OCI-LY7 (cell line): ENCODE results near the gene SLC12A4. TPM values are rescaled to one million over a fixed set of nuclear protein-coding genes. Genes with fewer than 3 reads are reported as not detected.

ENCODE experiments used
- BruUV-seq: library from RNA; stranded (reverse); fragments of 400-500 nt; replicated peaks from 2 replicates; lab custom pipeline; 2021; lab: Mats Ljungman, UMichigan
- CTCF ChIA-PET: fragments of 300-600 bp; sonication (Branson Sonifier 250); formaldehyde crosslinking; loops from one replicate; lab custom pipeline; 2022; ENCODE audit warnings: antibody characterized with exemption; ENCODE audit not compliant: unreplicated experiment; lab: Charles Lee
- POLR2A ChIA-PET: fragments of 300-600 bp; sonication (Branson Sonifier 250); formaldehyde crosslinking; loops from one replicate; lab custom pipeline; 2022; ENCODE audit warnings: antibody characterized with exemption; lab: Charles Lee
- DNase-seq: peaks from one replicate; pipeline ENCODE4 v3.0.0-alpha.2; 2015; ENCODE audit warnings: low spot score
- H2AFZ ChIP-seq: fragments of 200-600 bp; sonication (generic), shearing (Covaris generic); 2 replicates; pipeline ENCODE4 v1.6.1; 2014; ENCODE audit warnings: mild to moderate bottlenecking, antibody characterized with exemption, low read length, moderate library complexity
- H3K27ac ChIP-seq: fragments of 200-600 bp; sonication (generic); 2 replicates; pipeline ENCODE4 v1.5.1; 2014; ENCODE audit warnings: mixed run types, low read depth, mild to moderate bottlenecking, moderate library complexity, low read length, inconsistent platforms; ENCODE audit not compliant: poor library complexity, severe bottlenecking
- H3K36me3 ChIP-seq: fragments of 200-600 bp; sonication (generic); 2 replicates; pipeline ENCODE4 v1.6.1; 2014; ENCODE audit warnings: mild to moderate bottlenecking, antibody characterized with exemption, low read length, moderate library complexity, mixed read lengths; ENCODE audit not compliant: insufficient read depth
- H3K4me1 ChIP-seq: fragments of 200-600 bp; sonication (generic); 2 replicates; pipeline ENCODE4 v1.5.1; 2014; ENCODE audit warnings: mild to moderate bottlenecking, low read length; ENCODE audit not compliant: insufficient read depth, poor library complexity, severe bottlenecking
- H3K4me2 ChIP-seq: fragments of 200-600 bp; sonication (generic); 2 replicates; pipeline ENCODE4 v1.6.1; 2014; ENCODE audit warnings: mild to moderate bottlenecking, low read length
- H3K4me3 ChIP-seq: fragments of 200-600 bp; sonication (generic); 2 replicates; pipeline ENCODE4 v1.5.1; 2014; ENCODE audit warnings: mild to moderate bottlenecking, low read depth, low read length; ENCODE audit not compliant: poor library complexity, severe bottlenecking
- H3K79me2 ChIP-seq: fragments of 200-600 bp; sonication (generic); 2 replicates; pipeline ENCODE4 v1.6.1; 2016; ENCODE audit warnings: low read depth, mild to moderate bottlenecking, low read length, moderate library complexity, mixed read lengths; ENCODE audit not compliant: insufficient read depth
- H3K9me2 ChIP-seq: fragments of 200-600 bp; sonication (generic); 2 replicates; pipeline ENCODE4 v1.6.1; 2016; ENCODE audit warnings: mild to moderate bottlenecking, low read length, mixed read lengths; ENCODE audit not compliant: insufficient read depth
- H3K9me3 ChIP-seq: fragments of 200-600 bp; sonication (generic); 2 replicates; pipeline ENCODE4 v1.6.1; 2014; ENCODE audit warnings: mild to moderate bottlenecking, mixed run types, low read length, mixed read lengths
- H4K20me1 ChIP-seq: fragments of 200-600 bp; sonication (generic); 2 replicates; pipeline ENCODE4 v1.6.1; 2014; ENCODE audit warnings: mild to moderate bottlenecking, antibody characterized with exemption, low read length, moderate library complexity, mixed read lengths; ENCODE audit not compliant: insufficient read depth
- EZH2phosphoT487 ChIP-seq: fragments of 200-600 bp; sonication (generic); IDR thresholded peaks from 2 replicates; pipeline ENCODE4 v1.6.1; 2018; ENCODE audit warnings: low read depth, borderline replicate concordance, mild to moderate bottlenecking, mixed run types, antibody characterized with exemption, low read length, moderate library complexity, mixed read lengths
- intact Hi-C: fragments of 100-400 bp; cut with micrococcal nuclease; formaldehyde crosslinking; loops from one replicate; pipeline ENCODE4 v1.10.0; 2022; ENCODE audit not compliant: unreplicated experiment
- total RNA-seq, 2 experiments: library from RNA; depleted of rRNA in 1 of 2; stranded (reverse); fragments of >200 nt in 1 of 2; shearing (Covaris generic) in 1 of 2; gene quantifications; 2 replicates each; pipeline ENCODE4 v1.2.3, GENCODE V29; 2014 to 2022
- TF ChIP-seq, protein P1 (sequence below): fragments of 200-600 bp; sonication (generic); conservative IDR thresholded peaks from 2 replicates; pipeline ENCODE4 v1.5.1; 2014; ENCODE audit warnings: mild to moderate bottlenecking, antibody characterized with exemption, low read length, moderate library complexity, mixed read lengths

The SLC12A4 gene
- total RNA-seq, 2 experiments from 2014 or later, result 8.3 to 16.7 TPM

DNA sequence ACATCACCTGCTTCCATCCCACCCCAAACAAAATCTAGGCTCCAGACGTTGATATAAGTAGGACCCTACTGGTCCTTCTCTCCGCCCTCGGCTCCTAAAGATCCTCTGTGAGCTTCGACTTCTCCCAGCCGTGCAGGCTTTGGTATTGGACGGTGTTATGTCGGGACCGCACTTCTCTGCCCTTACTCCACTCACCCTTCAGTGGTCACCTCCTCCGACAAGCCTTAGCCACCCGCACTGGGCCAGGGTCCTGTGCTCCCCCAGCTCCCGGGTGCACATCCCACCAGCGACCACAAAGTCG lies 33.4 kb downstream of the SLC12A4 start:
- Histone ChIP-seq H2AFZ (peak overlapping the region; percentile 13; the same call in 1 of the 2 replicates), H3K36me3 (peaks cover 33% of the 10 kb centered on the region), H3K79me2 (peaks cover 4% of the 10 kb centered on the region; the same call in 1 of the 2 replicates), H3K9me2 (no peaks in the 10 kb centered on the region), H3K4me2 (peak overlapping the region; percentile 90), H3K27ac (no peak overlapping the region), H3K4me1 (peaks cover 29% of the 10 kb centered on the region), H4K20me1 (no peaks in the 10 kb centered on the region), H3K9me3 (no peaks in the 10 kb centered on the region), H3K4me3 (peak overlapping the region; percentile 74)
- CTCF ChIA-PET, result interaction anchor here (0.6 to 1.0 kb wide), 2 partner anchors 80 to 414 kb away, joined by 3 to 4 read pairs; no protein-coding TSS in a partner anchor
- intact Hi-C loops, result no loop called here
- no TSS peak for BruUV-seq
- TF ChIP-seq EZH2phosphoT487, result no peak
- TF ChIP-seq, protein P1, sequence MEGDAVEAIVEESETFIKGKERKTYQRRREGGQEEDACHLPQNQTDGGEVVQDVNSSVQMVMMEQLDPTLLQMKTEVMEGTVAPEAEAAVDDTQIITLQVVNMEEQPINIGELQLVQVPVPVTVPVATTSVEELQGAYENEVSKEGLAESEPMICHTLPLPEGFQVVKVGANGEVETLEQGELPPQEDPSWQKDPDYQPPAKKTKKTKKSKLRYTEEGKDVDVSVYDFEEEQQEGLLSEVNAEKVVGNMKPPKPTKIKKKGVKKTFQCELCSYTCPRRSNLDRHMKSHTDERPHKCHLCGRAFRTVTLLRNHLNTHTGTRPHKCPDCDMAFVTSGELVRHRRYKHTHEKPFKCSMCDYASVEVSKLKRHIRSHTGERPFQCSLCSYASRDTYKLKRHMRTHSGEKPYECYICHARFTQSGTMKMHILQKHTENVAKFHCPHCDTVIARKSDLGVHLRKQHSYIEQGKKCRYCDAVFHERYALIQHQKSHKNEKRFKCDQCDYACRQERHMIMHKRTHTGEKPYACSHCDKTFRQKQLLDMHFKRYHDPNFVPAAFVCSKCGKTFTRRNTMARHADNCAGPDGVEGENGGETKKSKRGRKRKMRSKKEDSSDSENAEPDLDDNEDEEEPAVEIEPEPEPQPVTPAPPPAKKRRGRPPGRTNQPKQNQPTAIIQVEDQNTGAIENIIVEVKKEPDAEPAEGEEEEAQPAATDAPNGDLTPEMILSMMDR, result no peak
- POLR2A ChIA-PET, result interaction anchor here (1.0 to 1.2 kb wide), 2 partner anchors 129 to 136 kb away, joined by 3 to 5 read pairs; partner anchors contain the start of genes RANBP10 and TSNAXIP1
- DNase-seq, result no peak

DNA sequence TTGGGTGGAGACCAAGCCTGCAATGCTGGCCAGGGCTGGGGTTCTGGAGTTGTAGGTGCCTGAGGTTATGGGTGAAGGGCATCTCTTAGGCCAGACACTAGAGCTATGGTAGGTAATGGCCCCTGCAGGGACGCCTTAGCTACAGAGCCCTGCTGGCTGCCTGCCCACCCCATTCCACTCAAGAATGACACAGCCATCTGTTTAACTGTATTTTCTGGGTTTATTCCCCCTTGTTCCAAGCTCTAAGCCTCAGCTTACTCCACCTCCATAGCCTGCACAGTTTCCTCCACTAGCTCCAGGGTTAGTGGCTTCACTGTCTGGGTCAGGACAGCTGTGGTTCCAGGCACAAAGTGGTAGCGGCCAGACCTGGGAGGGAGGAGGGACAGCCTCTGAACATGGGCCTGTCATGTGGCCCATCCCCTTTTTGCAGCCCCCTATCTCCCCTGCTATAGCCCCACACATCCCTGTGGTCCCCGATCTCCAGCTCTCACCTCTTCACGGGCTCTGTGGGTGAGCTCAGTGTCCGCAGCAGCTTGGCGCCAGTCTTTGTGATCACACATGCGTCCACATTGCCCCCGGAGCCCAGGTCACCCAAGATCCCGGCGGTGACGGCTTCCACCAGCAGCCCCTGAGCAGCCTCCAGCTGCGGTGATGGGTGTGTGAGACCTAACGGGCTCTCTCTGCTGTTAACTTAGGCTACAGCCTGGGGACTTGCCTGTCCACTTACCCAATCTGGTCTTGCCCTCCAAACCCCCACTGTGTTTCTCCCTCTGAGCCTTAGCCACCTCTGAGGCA lies 33.9 kb downstream of the SLC12A4 start:
- no peak for TF ChIP-seq EZH2phosphoT487
- TF ChIP-seq, protein P1, result no peak
- Histone ChIP-seq H3K9me3 (no peaks in the 10 kb centered on the region), H3K36me3 (peaks cover 38% of the 10 kb centered on the region), H3K4me3 (peak overlapping the region; percentile 74), H3K79me2 (peaks cover 4% of the 10 kb centered on the region; the same call in 1 of the 2 replicates), H3K27ac (no peak overlapping the region), H3K4me2 (peak overlapping the region; percentile 90), H2AFZ (no peak overlapping the region), H4K20me1 (no peaks in the 10 kb centered on the region), H3K4me1 (peaks cover 23% of the 10 kb centered on the region), H3K9me2 (no peaks in the 10 kb centered on the region)
- no TSS peak for BruUV-seq
- intact Hi-C loops, result no loop called here
- CTCF ChIA-PET, result interaction anchor here (0.6 to 1.0 kb wide), 2 partner anchors 12 to 413 kb away, joined by 3 to 4 read pairs; no protein-coding TSS in a partner anchor
- no peak for DNase-seq
- POLR2A ChIA-PET, result interaction anchor here (0.5 kb wide), 1 partner anchor 115 kb away, joined by 5 read pairs; no protein-coding TSS in a partner anchor
